Measurements from ENCODE around the gene GPC5.

The GPC5 gene

DNA sequence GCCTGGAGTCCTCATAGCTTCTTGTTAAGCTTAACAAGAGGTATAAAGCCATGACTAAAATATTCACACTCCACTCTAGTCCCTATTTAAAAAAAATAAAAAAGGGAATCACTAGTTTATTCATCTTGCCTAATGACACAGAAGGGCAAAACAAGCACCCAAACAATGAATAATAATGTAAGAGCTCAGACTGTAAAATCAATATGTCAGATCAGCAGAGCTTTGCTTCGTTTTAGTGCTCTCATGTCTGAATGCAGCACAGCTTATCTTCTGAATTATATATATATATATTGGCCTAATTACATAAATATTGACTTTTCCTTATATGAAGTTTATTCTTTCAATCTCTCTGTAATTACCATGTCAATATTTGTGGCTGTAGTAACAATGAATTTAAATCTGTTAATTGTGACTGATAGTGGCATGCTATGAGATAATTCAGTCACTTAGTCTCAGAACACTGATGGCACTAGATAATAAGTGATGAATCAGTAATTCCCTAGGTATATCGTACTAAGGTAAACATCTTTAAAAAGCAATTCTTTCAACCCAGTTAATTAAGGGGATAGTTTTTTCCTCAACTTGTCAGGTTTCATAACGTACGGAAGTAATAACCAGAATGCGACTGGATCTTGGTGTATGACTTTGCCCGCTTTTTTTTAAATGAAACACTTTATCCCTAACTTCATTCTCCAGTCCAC lies 1466.3 kb downstream of the GPC5 start:
- Histone ChIP-seq H3K9ac (ENCODE audit: low read length) (no peak overlapping the region), H3K79me2 (ENCODE audit: insufficient read depth, low read length) (no peaks in the 10 kb centered on the region), H3K27ac (ENCODE audit: low read depth, low read length) (no peak overlapping the region), H3K27me3 (ENCODE audit: low read length) (no peaks in the 10 kb centered on the region), H3K4me3 (ENCODE audit: insufficient read depth, low read length, poor library complexity, severe bottlenecking) (no peak overlapping the region), H3F3A (ENCODE audit: insufficient read depth) (no peaks in the 10 kb centered on the region), H3K36me3 (ENCODE audit: low read length) (no peaks in the 10 kb centered on the region), H3K9me3 (ENCODE audit: insufficient read depth, low read length) (no peaks in the 10 kb centered on the region), H3K9me2 (replicated peaks; ENCODE audit: insufficient read depth, low read length) (no peaks in the 10 kb centered on the region), H2AFZ (ENCODE audit: low read depth, low read length, severe bottlenecking) (no peak overlapping the region), H4K20me1 (ENCODE audit: low read depth, low read length) (no peaks in the 10 kb centered on the region), H3K4me2 (ENCODE audit: low read depth, low read length, poor library complexity, severe bottlenecking) (no peak overlapping the region)
- TF ChIP-seq EZH2phosphoT487 (conservative IDR thresholded peaks at IDR 0.05; ENCODE audit: low read length) = no peak
- TF ChIP-seq, protein P1, sequence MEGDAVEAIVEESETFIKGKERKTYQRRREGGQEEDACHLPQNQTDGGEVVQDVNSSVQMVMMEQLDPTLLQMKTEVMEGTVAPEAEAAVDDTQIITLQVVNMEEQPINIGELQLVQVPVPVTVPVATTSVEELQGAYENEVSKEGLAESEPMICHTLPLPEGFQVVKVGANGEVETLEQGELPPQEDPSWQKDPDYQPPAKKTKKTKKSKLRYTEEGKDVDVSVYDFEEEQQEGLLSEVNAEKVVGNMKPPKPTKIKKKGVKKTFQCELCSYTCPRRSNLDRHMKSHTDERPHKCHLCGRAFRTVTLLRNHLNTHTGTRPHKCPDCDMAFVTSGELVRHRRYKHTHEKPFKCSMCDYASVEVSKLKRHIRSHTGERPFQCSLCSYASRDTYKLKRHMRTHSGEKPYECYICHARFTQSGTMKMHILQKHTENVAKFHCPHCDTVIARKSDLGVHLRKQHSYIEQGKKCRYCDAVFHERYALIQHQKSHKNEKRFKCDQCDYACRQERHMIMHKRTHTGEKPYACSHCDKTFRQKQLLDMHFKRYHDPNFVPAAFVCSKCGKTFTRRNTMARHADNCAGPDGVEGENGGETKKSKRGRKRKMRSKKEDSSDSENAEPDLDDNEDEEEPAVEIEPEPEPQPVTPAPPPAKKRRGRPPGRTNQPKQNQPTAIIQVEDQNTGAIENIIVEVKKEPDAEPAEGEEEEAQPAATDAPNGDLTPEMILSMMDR (IDR thresholded peaks at IDR 0.05; ENCODE audit: insufficient read depth, low read length, poor library complexity, severe bottlenecking) = no peak

DNA sequence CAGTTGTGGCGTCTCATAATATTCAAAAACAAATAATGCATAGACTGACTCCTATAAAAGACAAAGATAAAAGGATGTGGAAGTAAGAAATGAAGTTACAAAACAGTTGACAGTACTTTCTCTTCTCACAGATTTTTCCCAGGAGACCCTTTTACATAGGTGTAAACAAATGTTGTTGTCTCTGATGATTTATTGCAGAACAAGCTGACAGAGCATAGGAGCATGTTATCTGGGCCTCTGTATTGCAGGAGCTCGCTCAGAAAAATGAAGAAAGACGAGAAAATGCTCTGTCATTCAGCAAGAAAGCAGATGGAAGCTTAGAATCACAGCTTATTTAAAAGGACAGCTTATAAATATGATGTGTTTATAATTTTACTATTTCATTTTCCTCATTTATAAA lies 1474.6 kb downstream of the GPC5 start:
- Histone ChIP-seq H3F3A (ENCODE audit: insufficient read depth) (no peaks in the 10 kb centered on the region), H3K4me3 (ENCODE audit: insufficient read depth, low read length, poor library complexity, severe bottlenecking) (no peak overlapping the region), H2AFZ (ENCODE audit: low read depth, low read length, severe bottlenecking) (no peak overlapping the region), H3K9ac (ENCODE audit: low read length) (no peak overlapping the region), H3K9me2 (replicated peaks; ENCODE audit: insufficient read depth, low read length) (no peaks in the 10 kb centered on the region), H3K27ac (ENCODE audit: low read depth, low read length) (no peak overlapping the region), H4K20me1 (ENCODE audit: low read depth, low read length) (no peaks in the 10 kb centered on the region), H3K27me3 (ENCODE audit: low read length) (no peaks in the 10 kb centered on the region), H3K4me2 (ENCODE audit: low read depth, low read length, poor library complexity, severe bottlenecking) (no peak overlapping the region), H3K36me3 (ENCODE audit: low read length) (no peaks in the 10 kb centered on the region), H3K9me3 (ENCODE audit: insufficient read depth, low read length) (no peaks in the 10 kb centered on the region), H3K79me2 (ENCODE audit: insufficient read depth, low read length) (no peaks in the 10 kb centered on the region)
- TF ChIP-seq, protein P1 (IDR thresholded peaks at IDR 0.05; ENCODE audit: insufficient read depth, low read length, poor library complexity, severe bottlenecking) = no peak
- no peak for TF ChIP-seq EZH2phosphoT487 (conservative IDR thresholded peaks at IDR 0.05; ENCODE audit: low read length)

DNA sequence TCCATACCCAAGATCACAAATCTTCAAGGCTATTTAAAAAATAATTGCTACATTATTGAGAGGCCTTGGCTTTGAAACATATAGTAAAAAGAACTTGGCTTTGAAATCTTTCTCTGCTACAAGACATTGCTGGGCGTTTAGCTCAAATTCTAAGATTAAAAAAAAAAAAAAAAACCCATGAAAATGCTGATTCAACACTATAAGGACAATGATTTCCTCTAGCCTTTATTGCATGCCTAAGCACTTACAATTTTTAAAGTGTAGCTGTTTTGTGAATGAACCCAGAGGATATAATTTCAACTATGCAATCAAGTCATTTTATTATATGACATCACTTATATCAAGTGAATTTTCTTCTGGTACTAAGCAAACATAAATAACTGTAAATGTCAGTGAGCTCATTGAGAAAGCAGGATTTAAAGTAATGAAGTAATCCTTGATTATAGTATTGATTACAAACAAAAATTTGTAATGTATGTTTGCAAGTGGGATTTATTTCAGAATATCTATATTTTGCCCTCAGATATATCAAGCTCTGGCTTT lies 1488.2 kb downstream of the GPC5 start:
- TF ChIP-seq, protein P1 (IDR thresholded peaks at IDR 0.05; ENCODE audit: insufficient read depth, low read length, poor library complexity, severe bottlenecking) = no peak
- TF ChIP-seq EZH2phosphoT487 (conservative IDR thresholded peaks at IDR 0.05; ENCODE audit: low read length) = no peak
- Histone ChIP-seq H3K27ac (ENCODE audit: low read depth, low read length) (no peak overlapping the region), H4K20me1 (ENCODE audit: low read depth, low read length) (no peaks in the 10 kb centered on the region), H3K4me3 (ENCODE audit: insufficient read depth, low read length, poor library complexity, severe bottlenecking) (no peak overlapping the region), H3K36me3 (ENCODE audit: low read length) (no peaks in the 10 kb centered on the region), H3K27me3 (ENCODE audit: low read length) (no peaks in the 10 kb centered on the region), H3K9ac (ENCODE audit: low read length) (no peak overlapping the region), H3K9me2 (replicated peaks; ENCODE audit: insufficient read depth, low read length) (no peaks in the 10 kb centered on the region), H3K4me2 (ENCODE audit: low read depth, low read length, poor library complexity, severe bottlenecking) (no peak overlapping the region), H3K79me2 (ENCODE audit: insufficient read depth, low read length) (no peaks in the 10 kb centered on the region), H3F3A (ENCODE audit: insufficient read depth) (no peaks in the 10 kb centered on the region), H2AFZ (ENCODE audit: low read depth, low read length, severe bottlenecking) (no peak overlapping the region), H3K9me3 (ENCODE audit: insufficient read depth, low read length) (no peaks in the 10 kb centered on the region)

Data from SU-DHL-6 (cell line).